A549 (cell line): ENCODE measurements around the gene LONRF3.

ENCODE experiments used
- CHD4 ChIP-seq: fragments of 200-600 bp; sonication (generic); IDR thresholded peaks from 2 replicates; pipeline ENCODE4 v1.6.1; 2016; ENCODE audit warnings: antibody characterized with exemption, mild to moderate bottlenecking, borderline replicate concordance
- CTCF ChIP-seq: fragments of >200 bp; sonication (Bioruptor Twin); formaldehyde crosslinking; IDR thresholded peaks from 3 replicates; pipeline ENCODE4 v1.5.1; 2016
- EP300 ChIP-seq, 2 experiments: fragments of >200 bp; sonication (Bioruptor Twin); formaldehyde crosslinking; IDR thresholded peaks; 2 replicates in 1 of 2; 3 replicates in 1 of 2; pipeline ENCODE4 v1.6.1; 2016 to 2017
- POLR2A ChIP-seq: IDR thresholded peaks from 2 replicates; pipeline ENCODE4 v1.6.1; 2012; ENCODE audit warnings: mild to moderate bottlenecking, low read length
- RAD21 ChIP-seq, 2 experiments: fragments of >200 bp in 1 of 2; sonication (Bioruptor Twin) in 1 of 2; formaldehyde crosslinking in 1 of 2; IDR thresholded peaks in 1 of 2; conservative IDR thresholded peaks in 1 of 2; 2 replicates in 1 of 2; 3 replicates in 1 of 2; pipeline ENCODE4 v1.6.1; 2012 to 2018; ENCODE audit warnings: inconsistent platforms in 1 of 2

GRCh38 chrX:119055687-119056086 lies 81.3 kb downstream of the LONRF3 start:
- no peak for TF ChIP-seq CTCF
- TF ChIP-seq POLR2A: no peak
- TF ChIP-seq CHD4: no peak
- no peak for TF ChIP-seq RAD21 (conservative IDR thresholded peaks at IDR 0.05 in 1 of 2, IDR thresholded peaks at IDR 0.05 in 1 of 2)
- no peak for TF ChIP-seq EP300 (IDR thresholded peaks at IDR 0.05)
